GM23338 (cell line): ENCODE measurements around the gene ADORA3. TPM values are rescaled to one million over a fixed set of nuclear protein-coding genes. Genes with fewer than 3 reads are reported as not detected.

Source experiments
- ATAC-seq: fragments of 200-7000 bp; cut with Tn5 transposase; 3 replicates; pipeline ENCODE4 v1.9.1; 2020
- DNase-seq: peaks from one replicate; pipeline ENCODE4 v3.0.0-alpha.2; 2015; ENCODE audit warnings: low spot score
- H2AFZ ChIP-seq: fragments of 200-600 bp; sonication (generic); 2 replicates; pipeline ENCODE4 v1.8.0; 2016; ENCODE audit warnings: antibody characterized with exemption, mild to moderate bottlenecking, moderate library complexity
- H3F3A ChIP-seq: fragments of 200-600 bp; sonication (generic); replicated peaks from 2 replicates; pipeline ENCODE4 v1.8.0; 2017; ENCODE audit warnings: antibody characterized with exemption, mixed run types, low read depth
- H3K27ac ChIP-seq: fragments of 200-600 bp; sonication (generic); 2 replicates; pipeline ENCODE4 v1.6.1; 2016; ENCODE audit warnings: low read depth
- H3K27me3 ChIP-seq: fragments of 200-600 bp; sonication (generic); 2 replicates; pipeline ENCODE4 v1.8.0; 2016; ENCODE audit warnings: mild to moderate bottlenecking, mixed run types, moderate library complexity; ENCODE audit not compliant: insufficient read depth
- H3K36me3 ChIP-seq: fragments of 200-600 bp; sonication (generic); 2 replicates; pipeline ENCODE4 v1.8.0; 2016; ENCODE audit warnings: mild to moderate bottlenecking; ENCODE audit not compliant: insufficient read depth
- H3K4me1 ChIP-seq: fragments of 200-600 bp; sonication (generic); 2 replicates; pipeline ENCODE4 v1.8.0; 2016; ENCODE audit warnings: mild to moderate bottlenecking, moderate library complexity; ENCODE audit not compliant: insufficient read depth
- H3K4me2 ChIP-seq: fragments of 200-600 bp; sonication (generic); 2 replicates; pipeline ENCODE4 v1.7.1; 2017; ENCODE audit warnings: mixed run types
- H3K4me3 ChIP-seq: fragments of 200-600 bp; sonication (generic); 2 replicates; pipeline ENCODE4 v1.6.1; 2016; ENCODE audit warnings: mixed run types
- H3K79me2 ChIP-seq: fragments of 200-600 bp; sonication (generic); replicated peaks from 2 replicates; pipeline ENCODE4 v1.8.0; 2017; ENCODE audit warnings: mild to moderate bottlenecking; ENCODE audit not compliant: insufficient read depth
- H3K9me2 ChIP-seq: fragments of 200-600 bp; sonication (generic); 2 replicates; pipeline ENCODE4 v1.8.0; 2017; ENCODE audit not compliant: insufficient read depth
- H4K20me1 ChIP-seq: fragments of 200-600 bp; sonication (generic); replicated peaks from 2 replicates; pipeline ENCODE4 v1.8.0; 2017; ENCODE audit warnings: mild to moderate bottlenecking; ENCODE audit not compliant: insufficient read depth
- H3K27ac Mint-ChIP-seq: 2 replicates; pipeline ENCODE4 v1.8.0; 2020; ENCODE audit warnings: inconsistent platforms, mild to moderate bottlenecking, moderate library complexity, mixed read lengths
- H3K27me3 Mint-ChIP-seq: 3 replicates; pipeline ENCODE4 v1.8.0; 2022; ENCODE audit warnings: low read depth, mild to moderate bottlenecking, moderate library complexity, mixed read lengths, inconsistent platforms; ENCODE audit not compliant: insufficient read depth, poor library complexity
- H3K36me3 Mint-ChIP-seq: 3 replicates; pipeline ENCODE4 v1.8.0; 2021; ENCODE audit warnings: low read depth, mild to moderate bottlenecking, inconsistent platforms, moderate library complexity, mixed read lengths
- H3K4me1 Mint-ChIP-seq: 3 replicates; pipeline ENCODE4 v1.8.0; 2020; ENCODE audit warnings: mild to moderate bottlenecking, inconsistent platforms, mixed read lengths
- H3K4me3 Mint-ChIP-seq: 3 replicates; pipeline ENCODE4 v1.8.0; 2021; ENCODE audit warnings: moderate library complexity, mild to moderate bottlenecking, inconsistent platforms, mixed read lengths
- H3K9me3 Mint-ChIP-seq: 3 replicates; pipeline ENCODE4 v1.8.0; 2020; ENCODE audit warnings: moderate library complexity, mild to moderate bottlenecking, inconsistent platforms, mixed read lengths
- ETS1 ChIP-seq: IDR thresholded peaks from 2 replicates; pipeline ENCODE4 v1.6.1; 2016; ENCODE audit warnings: antibody characterized with exemption
- EZH2 ChIP-seq: fragments of 200-600 bp; sonication (generic); IDR thresholded peaks from one replicate; pipeline ENCODE4 v1.8.0; 2017; ENCODE audit warnings: antibody characterized with exemption, mild to moderate bottlenecking, low read depth; ENCODE audit not compliant: unreplicated experiment
- POLR2AphosphoS5 ChIP-seq: IDR thresholded peaks from 2 replicates; pipeline ENCODE4 v1.6.1; 2016; ENCODE audit warnings: antibody characterized with exemption, low read depth
- REST ChIP-seq: IDR thresholded peaks from one replicate; pipeline ENCODE4 v1.6.1; 2018; ENCODE audit warnings: antibody characterized with exemption; ENCODE audit not compliant: unreplicated experiment
- STAT1 ChIP-seq: IDR thresholded peaks from one replicate; pipeline ENCODE4 v1.6.1; 2016; ENCODE audit warnings: antibody characterized with exemption; ENCODE audit not compliant: unreplicated experiment
- ZNF114 ChIP-seq: fragments of 250-450 bp; sonication (Bioruptor Pico); IDR thresholded peaks from 2 replicates; pipeline ENCODE4 v1.5.0; 2020; ENCODE audit warnings: mild to moderate bottlenecking, moderate library complexity
- ZNF462 ChIP-seq: fragments of 250-450 bp; sonication (Bioruptor Pico); IDR thresholded peaks from 2 replicates; pipeline ENCODE4 v1.5.0; 2020; ENCODE audit warnings: mild to moderate bottlenecking, moderate library complexity
- polyA plus RNA-seq: library from polyadenylated mRNA; unstranded; fragments of >200 nt; fragmentation: Nextera tagmentation; extraction: Ambion mirVana; gene quantifications from 2 replicates; pipeline ENCODE4 v1.2.1, GENCODE V29; 2016
- total RNA-seq: library from RNA; depleted of rRNA; stranded (reverse); fragments of >200 nt; shearing (Covaris generic); gene quantifications from 2 replicates; pipeline ENCODE4 v1.2.3, GENCODE V29; 2014

The ADORA3 gene
- total and polyA plus RNA-seq, 2 experiments from 2014 or later, result not detected

- Histone ChIP-seq H3K27ac (no peak overlapping the region), H3K79me2 (no peaks in the 10 kb centered on the region), H3K4me2 (no peak overlapping the region), H3K4me1 (no peaks in the 10 kb centered on the region), H2AFZ (no peak overlapping the region), H3K27me3 (no peaks in the 10 kb centered on the region), H3F3A (no peaks in the 10 kb centered on the region), H3K9me2 (no peaks in the 10 kb centered on the region), H4K20me1 (peaks cover 3% of the 10 kb centered on the region; the same call in 1 of the 2 replicates), H3K36me3 (peaks cover 40% of the 10 kb centered on the region), H3K4me3 (no peak overlapping the region)
- DNase-seq (no peak), ATAC-seq (no peak)
- no peaks in the 10 kb centered on the region for H3K27me3 Mint-ChIP-seq
- H3K4me1 Mint-ChIP-seq, result no peaks in the 10 kb centered on the region
- no peak overlapping the region for H3K4me3 Mint-ChIP-seq
- peaks cover 29% of the 10 kb centered on the region; the same call in 2 of the 3 replicates for H3K36me3 Mint-ChIP-seq
- TF ChIP-seq POLR2AphosphoS5, result no peak
- TF ChIP-seq EZH2, result no peak
- no peak for TF ChIP-seq ETS1
- no peak for TF ChIP-seq ZNF462 (CRISPR knock-in tag)
- H3K9me3 Mint-ChIP-seq, result no peaks in the 10 kb centered on the region
- H3K27ac Mint-ChIP-seq, result no peak overlapping the region
These were observed 40.9 kb downstream of the ADORA3 start for GRCh38 chr1:111462370-111463028.

GRCh38 chr1:111461765-111462164, 41.7 kb downstream of the ADORA3 start:
- Histone ChIP-seq H3K4me1 (no peaks in the 10 kb centered on the region), H3K27ac (no peak overlapping the region), H3K9me2 (no peaks in the 10 kb centered on the region), H3K4me3 (no peak overlapping the region), H4K20me1 (peaks cover 3% of the 10 kb centered on the region; the same call in 1 of the 2 replicates), H3K36me3 (peaks cover 47% of the 10 kb centered on the region), H3K27me3 (no peaks in the 10 kb centered on the region), H3K4me2 (no peak overlapping the region), H3K79me2 (no peaks in the 10 kb centered on the region), H2AFZ (no peak overlapping the region), H3F3A (no peaks in the 10 kb centered on the region)
- DNase-seq (no peak), ATAC-seq (no peak)
- Mint-ChIP-seq H3K9me3 (no peaks in the 10 kb centered on the region), H3K27ac (no peak overlapping the region), H3K4me3 (no peak overlapping the region), H3K27me3 (no peaks in the 10 kb centered on the region), H3K4me1 (no peaks in the 10 kb centered on the region), H3K36me3 (peaks cover 35% of the 10 kb centered on the region; the same call in 2 of the 3 replicates)
- no peak for TF ChIP-seq ZNF114
- TF ChIP-seq REST, result no peak
- TF ChIP-seq ETS1, result no peak
- TF ChIP-seq STAT1, result no peak
